ENCODE results near the gene PRKCE. TPM values are rescaled to one million over a fixed set of nuclear protein-coding genes. Genes with fewer than 3 reads are reported as not detected.

PRKCE gene
- total and polyA plus RNA-seq, 2 donors (not counting 3 experiments of a cell fraction or from before 2014, with no cell fraction given): 27.9 to 33.9 TPM

DNA sequence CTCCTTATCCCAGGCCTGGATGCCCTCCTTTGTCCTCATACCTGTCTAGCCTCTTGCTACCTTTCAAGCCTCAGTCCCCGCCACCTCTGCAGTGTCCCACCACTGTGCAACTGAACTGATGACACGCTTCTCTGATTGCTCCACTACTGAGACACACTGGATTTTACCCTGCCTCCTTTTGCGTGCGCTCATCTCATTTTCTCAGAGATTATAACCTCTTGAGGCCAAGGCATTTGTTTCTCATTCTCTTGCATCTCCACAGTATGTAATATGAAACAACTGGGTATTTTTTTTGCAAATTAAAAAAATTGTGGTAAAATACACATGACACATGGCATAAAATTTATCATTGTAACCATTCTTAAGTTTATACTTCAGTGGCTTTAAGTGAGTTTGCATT is 95.4 kb downstream of the PRKCE start:
- intact Hi-C loops (cut with micrococcal nuclease): no loop called here
- CTCF ChIA-PET: no interaction called here
- Histone ChIP-seq H4K20me1 (replicated peaks; ENCODE audit: control insufficient read depth, extremely low read depth, insufficient read depth, low read length) (no peaks in the 10 kb centered on the region), H3K9ac (replicated peaks; ENCODE audit: extremely low read depth, insufficient read depth, low read length) (no peak overlapping the region), H3K9me1 (replicated peaks; ENCODE audit: control insufficient read depth, extremely low read depth, insufficient read depth, low read length) (no peaks in the 10 kb centered on the region), H3K4me1 (ENCODE audit: control insufficient read depth, extremely low read depth, insufficient read depth, low read length) (peaks cover 6% of the 10 kb centered on the region), H3K27ac (ENCODE audit: insufficient read depth, low read depth, low read length) (no peak overlapping the region), H3K79me2 (ENCODE audit: control insufficient read depth, insufficient read depth, low read length) (no peaks in the 10 kb centered on the region), H2AFZ (ENCODE audit: low read depth, low read length) (no peak overlapping the region), H3K9me3 (replicated peaks; ENCODE audit: control insufficient read depth, insufficient read depth, low read length) (peaks cover 2% of the 10 kb centered on the region), H3K4me2 (ENCODE audit: insufficient read depth, low read length) (no peak overlapping the region), H3K27me3 (ENCODE audit: control insufficient read depth in 2 of 2, insufficient read depth in 2 of 2, low read length in 2 of 2) (no peaks in the 10 kb centered on the region), H3K36me3 (ENCODE audit: control insufficient read depth in 2 of 2, extremely low read depth in 1 of 2, insufficient read depth in 2 of 2, low read length in 2 of 2) (no peaks in the 10 kb centered on the region), H3K4me3 (replicated peaks in 1 of 3; ENCODE audit: insufficient read depth in 1 of 3, low read depth in 1 of 3, low read length in 3 of 3) (no peak overlapping the region)
- FAIRE-seq: no peak
- BruUV-seq (replicated peaks): no TSS peak
- dilution Hi-C loops (cut with MboI; ENCODE audit: extremely low pct_ligation_motif_present, low sequenced_read_pairs): no loop called here
- TF ChIP-seq, protein P1, sequence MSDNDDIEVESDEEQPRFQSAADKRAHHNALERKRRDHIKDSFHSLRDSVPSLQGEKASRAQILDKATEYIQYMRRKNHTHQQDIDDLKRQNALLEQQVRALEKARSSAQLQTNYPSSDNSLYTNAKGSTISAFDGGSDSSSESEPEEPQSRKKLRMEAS (IDR thresholded peaks at IDR 0.05; ENCODE audit: insufficient read depth, insufficient read length): no peak
- TF ChIP-seq JUN (IDR thresholded peaks at IDR 0.05; ENCODE audit: borderline replicate concordance, insufficient read depth, insufficient read length, low read depth) (no peak), EZH2 (IDR thresholded peaks at IDR 0.05; ENCODE audit: borderline replicate concordance, low read depth, low read length, severe bottlenecking) (no peak), FOS (IDR thresholded peaks at IDR 0.05; ENCODE audit: borderline replicate concordance, insufficient read depth, low read length) (no peak), POLR2A (IDR thresholded peaks at IDR 0.05; ENCODE audit: low read depth, low read length) (no peak), POLR2AphosphoS5 (IDR thresholded peaks at IDR 0.05; ENCODE audit: insufficient read depth, low read depth, low read length) (no peak), MYC (IDR thresholded peaks at IDR 0.05; ENCODE audit: low read depth, low read length) (no peak), GATA2 (IDR thresholded peaks at IDR 0.05; ENCODE audit: insufficient read depth, insufficient read length, low read depth, low read length) (no peak)
- TF ChIP-seq, protein P2, sequence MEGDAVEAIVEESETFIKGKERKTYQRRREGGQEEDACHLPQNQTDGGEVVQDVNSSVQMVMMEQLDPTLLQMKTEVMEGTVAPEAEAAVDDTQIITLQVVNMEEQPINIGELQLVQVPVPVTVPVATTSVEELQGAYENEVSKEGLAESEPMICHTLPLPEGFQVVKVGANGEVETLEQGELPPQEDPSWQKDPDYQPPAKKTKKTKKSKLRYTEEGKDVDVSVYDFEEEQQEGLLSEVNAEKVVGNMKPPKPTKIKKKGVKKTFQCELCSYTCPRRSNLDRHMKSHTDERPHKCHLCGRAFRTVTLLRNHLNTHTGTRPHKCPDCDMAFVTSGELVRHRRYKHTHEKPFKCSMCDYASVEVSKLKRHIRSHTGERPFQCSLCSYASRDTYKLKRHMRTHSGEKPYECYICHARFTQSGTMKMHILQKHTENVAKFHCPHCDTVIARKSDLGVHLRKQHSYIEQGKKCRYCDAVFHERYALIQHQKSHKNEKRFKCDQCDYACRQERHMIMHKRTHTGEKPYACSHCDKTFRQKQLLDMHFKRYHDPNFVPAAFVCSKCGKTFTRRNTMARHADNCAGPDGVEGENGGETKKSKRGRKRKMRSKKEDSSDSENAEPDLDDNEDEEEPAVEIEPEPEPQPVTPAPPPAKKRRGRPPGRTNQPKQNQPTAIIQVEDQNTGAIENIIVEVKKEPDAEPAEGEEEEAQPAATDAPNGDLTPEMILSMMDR (IDR thresholded peaks at IDR 0.05; ENCODE audit: extremely low read depth in 1 of 2, insufficient read depth in 1 of 2, low read depth in 1 of 2, low read length in 2 of 2): no peak
- no peak for DNase-seq (ENCODE audit: low read depth, low spot score)
- POLR2A ChIA-PET: no interaction called here
